Mammary epithelial cell (primary cell): ENCODE data around the gene PLPP7.

Experiments used
- EZH2 ChIP-seq: IDR thresholded peaks from 2 replicates; pipeline ENCODE4 v1.6.1; 2012; ENCODE audit warnings: low read length, inconsistent platforms, borderline replicate concordance
- TF ChIP-seq, protein P1 (sequence below), 2 donors: IDR thresholded peaks in 1 of 2; conservative IDR thresholded peaks in 1 of 2; 2 replicates each; pipeline ENCODE4 v1.5.1; 2011 to 2012; ENCODE audit warnings: inconsistent platforms in 2 of 2, low read length in 2 of 2, mild to moderate bottlenecking in 2 of 2, control low read depth in 1 of 2, low read depth in 1 of 2; ENCODE audit not compliant: insufficient read depth in 1 of 2; ENCODE audit errors: extremely low read depth in 1 of 2

DNA sequence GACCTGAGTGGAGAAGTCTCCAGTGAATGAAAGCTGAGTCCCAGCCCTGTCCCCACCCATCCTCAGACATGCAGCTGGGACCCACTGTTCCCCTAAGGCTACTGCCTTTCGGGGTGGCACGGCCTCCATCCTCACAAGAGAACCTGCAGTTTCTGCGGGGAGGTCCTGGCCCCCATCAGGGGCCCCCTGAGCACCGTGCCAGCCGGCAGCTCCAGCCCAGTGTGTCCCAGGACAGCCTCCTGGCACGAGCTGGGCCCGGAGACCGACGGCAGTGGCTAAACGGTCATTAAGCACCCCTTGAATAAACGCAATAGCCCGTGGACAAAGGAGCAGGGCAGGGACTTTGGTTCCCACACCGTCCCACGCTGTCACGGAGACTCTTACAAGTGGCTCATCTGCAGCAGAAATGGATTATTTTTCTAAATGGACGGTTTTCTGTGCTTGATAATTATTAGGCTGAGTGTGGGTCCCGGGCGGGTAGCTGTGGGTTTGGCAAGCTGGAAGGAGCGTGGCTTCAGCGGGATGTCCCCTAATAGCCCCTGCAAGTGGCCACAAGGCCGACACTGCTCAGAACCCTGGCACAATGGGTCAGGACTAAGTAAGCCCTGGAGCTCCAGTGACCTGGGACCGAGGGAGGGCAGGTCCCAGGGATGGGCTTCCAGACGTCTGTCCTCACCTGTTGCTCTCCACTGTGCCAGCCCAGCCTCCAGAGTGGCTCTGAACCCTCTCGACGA, 30.7 kb upstream of the PLPP7 start:
- TF ChIP-seq, protein P1, sequence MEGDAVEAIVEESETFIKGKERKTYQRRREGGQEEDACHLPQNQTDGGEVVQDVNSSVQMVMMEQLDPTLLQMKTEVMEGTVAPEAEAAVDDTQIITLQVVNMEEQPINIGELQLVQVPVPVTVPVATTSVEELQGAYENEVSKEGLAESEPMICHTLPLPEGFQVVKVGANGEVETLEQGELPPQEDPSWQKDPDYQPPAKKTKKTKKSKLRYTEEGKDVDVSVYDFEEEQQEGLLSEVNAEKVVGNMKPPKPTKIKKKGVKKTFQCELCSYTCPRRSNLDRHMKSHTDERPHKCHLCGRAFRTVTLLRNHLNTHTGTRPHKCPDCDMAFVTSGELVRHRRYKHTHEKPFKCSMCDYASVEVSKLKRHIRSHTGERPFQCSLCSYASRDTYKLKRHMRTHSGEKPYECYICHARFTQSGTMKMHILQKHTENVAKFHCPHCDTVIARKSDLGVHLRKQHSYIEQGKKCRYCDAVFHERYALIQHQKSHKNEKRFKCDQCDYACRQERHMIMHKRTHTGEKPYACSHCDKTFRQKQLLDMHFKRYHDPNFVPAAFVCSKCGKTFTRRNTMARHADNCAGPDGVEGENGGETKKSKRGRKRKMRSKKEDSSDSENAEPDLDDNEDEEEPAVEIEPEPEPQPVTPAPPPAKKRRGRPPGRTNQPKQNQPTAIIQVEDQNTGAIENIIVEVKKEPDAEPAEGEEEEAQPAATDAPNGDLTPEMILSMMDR (conservative IDR thresholded peaks at IDR 0.05 in 1 of 2, IDR thresholded peaks at IDR 0.05 in 1 of 2; ENCODE audit: extremely low read depth in 1 of 2, insufficient read depth in 1 of 2, low read depth in 1 of 2, low read length in 2 of 2) = no peak
- no peak for TF ChIP-seq EZH2
